Keratinocyte (primary cell): ENCODE results near the gene CERS1. TPM values are rescaled to one million over a fixed set of nuclear protein-coding genes. Genes with fewer than 3 reads are reported as not detected.

ENCODE experiments used
- DNase-seq: peaks from one replicate; pipeline ENCODE4 v3.0.0-alpha.2; 2011; ENCODE audit warnings: low read depth, missing footprints, low spot score
- FAIRE-seq: peaks from 2 replicates; lab custom pipeline; 2011; peaks lifted over from hg19 to GRCh38; lab: Jason Lieb, UNC
- H2AFZ ChIP-seq: 2 replicates; pipeline ENCODE4 v1.6.0; 2012; ENCODE audit warnings: low read length, control low read depth, inconsistent platforms; ENCODE audit not compliant: control insufficient read depth
- H3K27ac ChIP-seq: 2 replicates; pipeline ENCODE4 v1.5.1; 2011; ENCODE audit warnings: low read length; ENCODE audit not compliant: control insufficient read depth, insufficient read depth
- H3K27me3 ChIP-seq: 3 replicates; pipeline ENCODE4 v1.6.0; 2011; ENCODE audit warnings: low read length; ENCODE audit not compliant: control insufficient read depth, insufficient read depth; ENCODE audit errors: extremely low read depth
- H3K36me3 ChIP-seq, 2 experiments: 2 replicates in 1 of 2; 3 replicates in 1 of 2; pipeline ENCODE4 v1.5.1; 2011; ENCODE audit warnings: low read length in 2 of 2, mild to moderate bottlenecking in 1 of 2; ENCODE audit not compliant: control insufficient read depth in 2 of 2, insufficient read depth in 2 of 2; ENCODE audit errors: extremely low read depth in 1 of 2
- H3K4me1 ChIP-seq: 3 replicates; pipeline ENCODE4 v1.5.1; 2011; ENCODE audit warnings: low read length; ENCODE audit not compliant: control insufficient read depth, insufficient read depth; ENCODE audit errors: extremely low read depth
- H3K4me2 ChIP-seq: 3 replicates; pipeline ENCODE4 v1.6.0; 2011; ENCODE audit warnings: low read depth, low read length; ENCODE audit not compliant: control insufficient read depth, insufficient read depth; ENCODE audit errors: extremely low read depth
- H3K4me3 ChIP-seq, 3 experiments: fragments of 200-600 bp in 1 of 3; sonication (generic) in 1 of 3; 2 replicates in 2 of 3; 3 replicates in 1 of 3; pipeline ENCODE4 v1.5.1; 2011 to 2016; ENCODE audit warnings: low read length in 3 of 3, mild to moderate bottlenecking in 3 of 3, control low read depth in 2 of 3, inconsistent platforms in 1 of 3, low read depth in 1 of 3, mixed read lengths in 1 of 3, mixed run types in 1 of 3, moderate library complexity in 1 of 3; ENCODE audit not compliant: control insufficient read depth in 2 of 3, insufficient read depth in 2 of 3; ENCODE audit errors: extremely low read depth in 1 of 3
- H3K79me2 ChIP-seq: 2 replicates; pipeline ENCODE4 v1.6.0; 2012; ENCODE audit warnings: low read length; ENCODE audit not compliant: control insufficient read depth, insufficient read depth
- H3K9ac ChIP-seq: 3 replicates; pipeline ENCODE4 v1.6.0; 2011; ENCODE audit warnings: low read length; ENCODE audit not compliant: control insufficient read depth, insufficient read depth; ENCODE audit errors: extremely low read depth
- H3K9me1 ChIP-seq: 3 replicates; pipeline ENCODE4 v1.6.0; 2011; ENCODE audit warnings: low read length; ENCODE audit not compliant: control insufficient read depth, insufficient read depth; ENCODE audit errors: extremely low read depth
- H3K9me3 ChIP-seq: 2 replicates; pipeline ENCODE4 v1.5.1; 2012; ENCODE audit warnings: low read depth, low read length; ENCODE audit not compliant: control insufficient read depth
- H4K20me1 ChIP-seq: 3 replicates; pipeline ENCODE4 v1.6.0; 2011; ENCODE audit warnings: low read length; ENCODE audit not compliant: control insufficient read depth, insufficient read depth; ENCODE audit errors: extremely low read depth
- CTCF ChIP-seq, 3 experiments: IDR thresholded peaks in 1 of 3; conservative IDR thresholded peaks in 1 of 3; optimal IDR thresholded peaks in 1 of 3; 2 replicates in 2 of 3; 3 replicates in 1 of 3; pipeline versions ENCODE3 to v1.5.1; 2011; ENCODE audit warnings: low read length in 3 of 3, mild to moderate bottlenecking in 3 of 3, moderate library complexity in 2 of 3, control low read depth in 1 of 3, inconsistent platforms in 1 of 3; ENCODE audit not compliant: insufficient read depth in 2 of 3; ENCODE audit errors: extremely low read depth in 1 of 3
- EZH2 ChIP-seq: IDR thresholded peaks from one replicate; pipeline ENCODE4 v1.6.1; 2012; ENCODE audit warnings: inconsistent platforms, mild to moderate bottlenecking, low read length, moderate library complexity
- dilution Hi-C: fragments of 300-500 bp; cut with MboI; formaldehyde crosslinking; loops from one replicate; pipeline ENCODE4 v1.7.0; 2020; ENCODE audit warnings: low sequenced_read_pairs; ENCODE audit not compliant: extremely low pct_ligation_motif_present
- polyA plus RNA-seq, 5 experiments: library from polyadenylated mRNA; depleted of rRNA in 3 of 5; stranded (reverse) in 3 of 5; stranded (forward) in 1 of 5; unstranded in 1 of 5; fragments of >200 nt; gene quantifications; 1 replicate in 1 of 5; 2 replicates in 3 of 5; 3 replicates in 1 of 5; pipeline versions ENCODE4 v1.2.1 to v1.2.3, GENCODE V29; 2011 to 2012; ENCODE audit warnings: missing spikeins in 2 of 5, low read depth in 1 of 5, low replicate concordance in 1 of 5

Gene CERS1
- polyA plus RNA-seq, 1 donor (not counting 4 experiments of a cell fraction or from before 2014, with no cell fraction given): 0.09 TPM

- dilution Hi-C loops: no loop called here
- H2AFZ ChIP-seq: no peak overlapping the region
- TF ChIP-seq CTCF (optimal IDR thresholded peaks at IDR 0.05 in 1 of 3, IDR thresholded peaks at IDR 0.05 in 1 of 3, conservative IDR thresholded peaks at IDR 0.05 in 1 of 3; ENCODE audit: extremely low read depth in 1 of 3, insufficient read depth in 2 of 3, low read length in 3 of 3): no peak
- TF ChIP-seq EZH2: no peak
- no peak overlapping the region for H3K27ac ChIP-seq
- no peaks in the 10 kb centered on the region for H3K79me2 ChIP-seq
- peaks cover 14 to 15% of the 10 kb centered on the region in 2 experiments for H3K36me3 ChIP-seq
- H3K9me3 ChIP-seq: no peaks in the 10 kb centered on the region
- no peaks in the 10 kb centered on the region for H3K9me1 ChIP-seq
- no peak overlapping the region for H3K4me2 ChIP-seq
- H3K9ac ChIP-seq: no peak overlapping the region
- no peaks in the 10 kb centered on the region for H4K20me1 ChIP-seq
- DNase-seq (no peak), FAIRE-seq (no peak)
- no peaks in the 10 kb centered on the region for H3K4me1 ChIP-seq
- H3K4me3 ChIP-seq: no peak overlapping the region
- H3K27me3 ChIP-seq: peaks cover 6% of the 10 kb centered on the region
These were observed 25.3 kb downstream of the CERS1 start for GRCh38 chr19:18870531-18871172.

GRCh38 chr19:18869781-18870530 is 26.0 kb downstream of the CERS1 start:
- H4K20me1 ChIP-seq: no peaks in the 10 kb centered on the region
- no peaks in the 10 kb centered on the region for H3K9me3 ChIP-seq
- no peaks in the 10 kb centered on the region for H3K4me1 ChIP-seq
- no peak overlapping the region for H3K4me2 ChIP-seq
- dilution Hi-C loops: no loop called here
- H3K4me3 ChIP-seq: no peak overlapping the region
- TF ChIP-seq EZH2 (no peak), CTCF (optimal IDR thresholded peaks at IDR 0.05 in 1 of 3, IDR thresholded peaks at IDR 0.05 in 1 of 3, conservative IDR thresholded peaks at IDR 0.05 in 1 of 3; ENCODE audit: extremely low read depth in 1 of 3, insufficient read depth in 2 of 3, low read length in 3 of 3) (no peak)
- no peak for FAIRE-seq
- no peaks in the 10 kb centered on the region for H3K79me2 ChIP-seq
- no peak for DNase-seq
- no peak overlapping the region for H3K9ac ChIP-seq
- no peaks in the 10 kb centered on the region for H3K9me1 ChIP-seq
- H3K36me3 ChIP-seq: peaks cover 19 to 20% of the 10 kb centered on the region in 2 experiments
- peaks cover 6% of the 10 kb centered on the region for H3K27me3 ChIP-seq
- H3K27ac ChIP-seq: no peak overlapping the region
- H2AFZ ChIP-seq: no peak overlapping the region
